HCT116 (cell line): ENCODE data around the gene DEFB132. TPM values are rescaled to one million over a fixed set of nuclear protein-coding genes. Genes with fewer than 3 reads are reported as not detected.

Experiments used
- ATAC-seq: fragments of 200-7000 bp; cut with Tn5 transposase; 2 replicates; pipeline ENCODE4 v1.9.1; 2020; ENCODE audit warnings: mild to moderate bottlenecking, moderate library complexity
- BruUV-seq: library from RNA; stranded (reverse); fragments of 400-500 nt; replicated peaks from 2 replicates; lab custom pipeline; 2021; lab: Mats Ljungman, UMichigan
- CTCF ChIA-PET: fragments of 300-600 bp; sonication (Branson Sonifier 250); formaldehyde crosslinking; loops from one replicate; lab custom pipeline; 2021; ENCODE audit warnings: antibody characterized with exemption; lab: Charles Lee
- POLR2A ChIA-PET: fragments of 300-600, 350-600 bp; sonication (Branson Sonifier 250); formaldehyde crosslinking; loops from one replicate; lab custom pipeline; 2021; ENCODE audit warnings: antibody characterized with exemption; lab: Charles Lee
- RAD21 ChIA-PET, 2 experiments: fragments of 300-600 bp; sonication (Branson Sonifier 250); formaldehyde crosslinking; loops; one replicate each; lab custom pipeline; 2023; ENCODE audit warnings: low total read pairs in 2 of 2; ENCODE audit not compliant: uncharacterized antibody in 2 of 2, unreplicated experiment in 2 of 2, low non-redundant PET in 1 of 2; lab: Charles Lee
- DNase-seq: peaks from one replicate; pipeline ENCODE4 v3.0.0-alpha.2; 2010; ENCODE audit warnings: low read depth, low spot score
- H2AFZ ChIP-seq: fragments of 200-600 bp; shearing (Covaris generic), sonication (generic); 2 replicates; pipeline ENCODE4 v1.6.1; 2017; ENCODE audit warnings: low read depth, mixed run types, mixed read lengths, antibody characterized with exemption, low read length; ENCODE audit not compliant: poor library complexity, severe bottlenecking
- H3K27ac ChIP-seq: 2 replicates; pipeline ENCODE4 v1.5.1; 2012; ENCODE audit warnings: low read depth, low read length
- H3K27me3 ChIP-seq: fragments of 200-600 bp; sonication (generic); 2 replicates; pipeline ENCODE4 v1.6.1; 2016; ENCODE audit warnings: mixed run types, low read length, mixed read lengths; ENCODE audit not compliant: insufficient read depth
- H3K36me3 ChIP-seq, 2 experiments: fragments of 200-500 bp in 1 of 2; fragments of 200-600 bp in 1 of 2; sonication (Bioruptor generic) in 1 of 2; sonication (generic) in 1 of 2; 2 replicates each; pipeline versions ENCODE4 v1.5.1 to v1.6.1; 2014 to 2016; ENCODE audit warnings: low read length in 2 of 2, inconsistent platforms in 1 of 2, mixed read lengths in 1 of 2, mixed run types in 1 of 2; ENCODE audit not compliant: insufficient read depth in 2 of 2, control insufficient read depth in 1 of 2
- H3K4me1 ChIP-seq, 2 experiments: fragments of 200-600 bp in 1 of 2; sonication (generic) in 1 of 2; 2 replicates each; pipeline versions ENCODE4 v1.5.1 to v1.6.1; 2012 to 2017; ENCODE audit warnings: low read length in 2 of 2, inconsistent platforms in 1 of 2, mild to moderate bottlenecking in 1 of 2, mixed read lengths in 1 of 2, mixed run types in 1 of 2, moderate library complexity in 1 of 2; ENCODE audit not compliant: insufficient read depth in 2 of 2, control insufficient read depth in 1 of 2
- H3K4me2 ChIP-seq: fragments of 200-600 bp; sonication (generic); 2 replicates; pipeline ENCODE4 v1.6.1; 2017; ENCODE audit warnings: mixed run types, low read length, mixed read lengths
- H3K4me3 ChIP-seq, 2 experiments: fragments of 200-600 bp in 1 of 2; sonication (generic) in 1 of 2; replicated peaks in 1 of 2; 2 replicates each; pipeline ENCODE4 v1.5.1; 2011 to 2016; ENCODE audit warnings: low read length in 2 of 2, control low read depth in 1 of 2, low read depth in 1 of 2, mild to moderate bottlenecking in 1 of 2, mixed read lengths in 1 of 2, mixed run types in 1 of 2
- H3K79me2 ChIP-seq: fragments of 200-600 bp; sonication (generic); 2 replicates; pipeline ENCODE4 v1.6.1; 2017; ENCODE audit warnings: mild to moderate bottlenecking, mixed run types, low read length, moderate library complexity, mixed read lengths; ENCODE audit not compliant: insufficient read depth
- H3K9ac ChIP-seq: fragments of 200-600 bp; sonication (generic); 2 replicates; pipeline ENCODE4 v1.6.1; 2016; ENCODE audit warnings: low read length, mixed read lengths
- H3K9me2 ChIP-seq: fragments of 200-600 bp; sonication (generic), shearing (Covaris generic); 2 replicates; pipeline ENCODE4 v1.6.1; 2017; ENCODE audit warnings: mixed run types, mild to moderate bottlenecking, moderate library complexity; ENCODE audit not compliant: insufficient read depth
- H3K9me3 ChIP-seq, 2 experiments: fragments of 200-500 bp in 1 of 2; fragments of 200-600 bp in 1 of 2; sonication (Bioruptor generic) in 1 of 2; sonication (generic) in 1 of 2; 2 replicates each; pipeline ENCODE4 v1.6.1; 2014 to 2017; ENCODE audit warnings: low read length in 2 of 2, mixed read lengths in 2 of 2, inconsistent platforms in 1 of 2, low read depth in 1 of 2, mild to moderate bottlenecking in 1 of 2, mixed run types in 1 of 2, moderate library complexity in 1 of 2; ENCODE audit not compliant: control insufficient read depth in 1 of 2, insufficient read depth in 1 of 2
- H4K20me1 ChIP-seq: fragments of 200-600 bp; sonication (generic), shearing (Covaris generic); 2 replicates; pipeline ENCODE4 v1.6.1; 2017; ENCODE audit warnings: mixed run types, mild to moderate bottlenecking, moderate library complexity; ENCODE audit not compliant: insufficient read depth
- ATF3 ChIP-seq: IDR thresholded peaks from 2 replicates; pipeline ENCODE4 v1.6.1; 2012
- CBX3 ChIP-seq: IDR thresholded peaks from 2 replicates; pipeline ENCODE4 v1.6.1; 2012; ENCODE audit warnings: low read depth
- EZH2 ChIP-seq: fragments of 200-600 bp; sonication (generic); IDR thresholded peaks from 2 replicates; pipeline ENCODE4 v1.6.1; 2017; ENCODE audit warnings: antibody characterized with exemption, mixed run types
- EZH2phosphoT487 ChIP-seq: fragments of 200-600 bp; IDR thresholded peaks from 2 replicates; pipeline ENCODE4 v1.6.1; 2018; ENCODE audit warnings: antibody characterized with exemption, borderline replicate concordance
- FOSL1 ChIP-seq: IDR thresholded peaks from 2 replicates; pipeline ENCODE4 v1.6.1; 2012; ENCODE audit warnings: low read depth
- JUND ChIP-seq: IDR thresholded peaks from 2 replicates; pipeline ENCODE4 v1.6.1; 2012
- RAD21 ChIP-seq: IDR thresholded peaks from 2 replicates; pipeline ENCODE4 v1.6.1; 2012; ENCODE audit warnings: low read depth, mild to moderate bottlenecking
- REST ChIP-seq: IDR thresholded peaks from 2 replicates; pipeline ENCODE4 v1.6.1; 2012; ENCODE audit warnings: low read depth
- SRF ChIP-seq: IDR thresholded peaks from 2 replicates; pipeline ENCODE4 v1.6.1; 2012; ENCODE audit warnings: low read depth
- TCF7L2 ChIP-seq: IDR thresholded peaks from 2 replicates; pipeline ENCODE4 v1.7.0; 2011; ENCODE audit warnings: borderline replicate concordance, inconsistent platforms; ENCODE audit not compliant: insufficient read depth, insufficient read length; ENCODE audit errors: extremely low read depth
- YY1 ChIP-seq: IDR thresholded peaks from 2 replicates; pipeline ENCODE4 v1.6.1; 2011; ENCODE audit warnings: low read length, low read depth, moderate library complexity, mild to moderate bottlenecking; ENCODE audit not compliant: insufficient replicate concordance; ENCODE audit errors: extremely low read depth
- intact Hi-C: fragments of 100-400 bp; cut with micrococcal nuclease; formaldehyde crosslinking; loops from 2 replicates; pipeline ENCODE4 v1.10.0; 2022
- total RNA-seq: library from RNA; stranded (reverse); gene quantifications from one replicate; pipeline ENCODE4 v1.2.1, GENCODE V29; 2021; ENCODE audit not compliant: unreplicated experiment

DEFB132 gene
- total RNA-seq, 1 experiment from 2014 or later, result not detected

- ATAC-seq (no peak), DNase-seq (no peak)
- ChIA-PET CTCF (no interaction called here), RAD21 (no interaction called here), POLR2A (no interaction called here)
- Histone ChIP-seq H3K36me3 (peaks cover 3 to 12% of the 10 kb centered on the region in 2 experiments; a peak in 2 of 4 replicates), H3K4me3 (no peak overlapping the region), H3K27me3 (no peaks in the 10 kb centered on the region), H3K9me2 (no peaks in the 10 kb centered on the region), H3K4me1 (peaks cover under 1 to 2% of the 10 kb centered on the region in 2 experiments), H2AFZ (no peak overlapping the region), H3K27ac (no peak overlapping the region), H3K9ac (no peak overlapping the region), H3K79me2 (no peaks in the 10 kb centered on the region)
- no TSS peak for BruUV-seq
- no peak for TF ChIP-seq JUND
- no peak for TF ChIP-seq TCF7L2
- TF ChIP-seq ATF3, result no peak
- TF ChIP-seq YY1, result no peak
- TF ChIP-seq FOSL1, result no peak
- TF ChIP-seq EZH2, result no peak
- no peak for TF ChIP-seq REST
- TF ChIP-seq EZH2phosphoT487, result no peak
- TF ChIP-seq SRF, result no peak
- no peak for TF ChIP-seq CBX3
- TF ChIP-seq RAD21, result no peak
- TF ChIP-seq, all 23 proteins: peak for 0
- no peaks in the 10 kb centered on the region for H3K9me3 ChIP-seq
- no peaks in the 10 kb centered on the region for H4K20me1 ChIP-seq
- H3K4me2 ChIP-seq, result no peak overlapping the region
- intact Hi-C loops, result no loop called here
Observed at GRCh38 chr20:284172-284571, 26.6 kb downstream of the DEFB132 start.
